SK-N-SH (cell line): ENCODE measurements around the gene GPC2. TPM values are rescaled to one million over a fixed set of nuclear protein-coding genes. Genes with fewer than 3 reads are reported as not detected.
A peak's percentile ranks its signal among the peaks of the same experiment; 100 is the strongest.

Source experiments
- CTCF ChIA-PET: fragments of 300-600, 350-600 bp; formaldehyde crosslinking; extraction: SDS; loops from one replicate; lab custom pipeline; 2021; lab: Yijun Ruan, JAX
- POLR2A ChIA-PET: fragments of 350-600 bp; sonication (Branson Sonifier 250); formaldehyde crosslinking; extraction: SDS; loops from one replicate; lab custom pipeline; 2020; ENCODE audit warnings: antibody characterized with exemption, inconsistent platforms; lab: Yijun Ruan, JAX
- DNase-seq: peaks from one replicate; pipeline ENCODE4 v3.0.0; 2012
- H2AFZ ChIP-seq: fragments of 200-600 bp; sonication (generic); 2 replicates; pipeline ENCODE4 v1.8.1; 2016; ENCODE audit warnings: antibody characterized with exemption, mild to moderate bottlenecking, low read depth
- H3F3A ChIP-seq: fragments of 200-600 bp; sonication (generic); replicated peaks from 2 replicates; pipeline ENCODE3; 2016; ENCODE audit warnings: antibody characterized with exemption, mild to moderate bottlenecking; ENCODE audit not compliant: insufficient read depth
- H3K27ac ChIP-seq, 2 experiments: fragments of 200-500 bp in 1 of 2; fragments of 200-600 bp in 1 of 2; sonication (Bioruptor generic) in 1 of 2; sonication (generic), shearing (Covaris generic) in 1 of 2; 2 replicates each; pipeline versions ENCODE4 v1.5.1 to v1.6.1; 2014 to 2016; ENCODE audit warnings: low read depth in 2 of 2, inconsistent platforms in 1 of 2, low read length in 1 of 2, mild to moderate bottlenecking in 1 of 2, mixed read lengths in 1 of 2
- H3K27me3 ChIP-seq: fragments of 200-600 bp; sonication (generic), shearing (Covaris generic); 2 replicates; pipeline ENCODE4 v1.6.1; 2016; ENCODE audit warnings: mixed run types; ENCODE audit not compliant: insufficient read depth
- H3K36me3 ChIP-seq, 2 experiments: fragments of 200-500 bp in 1 of 2; fragments of 200-600 bp in 1 of 2; sonication (Bioruptor generic) in 1 of 2; sonication (generic) in 1 of 2; replicated peaks in 1 of 2; 2 replicates each; pipeline versions ENCODE3 to v1.5.1; 2014 to 2016; ENCODE audit warnings: low read length in 1 of 2, mild to moderate bottlenecking in 1 of 2; ENCODE audit not compliant: insufficient read depth in 2 of 2, control insufficient read depth in 1 of 2
- H3K4me1 ChIP-seq, 2 experiments: fragments of 200-500 bp in 1 of 2; fragments of 200-600 bp in 1 of 2; sonication (Bioruptor generic) in 1 of 2; sonication (generic), shearing (Covaris generic) in 1 of 2; 2 replicates each; pipeline versions ENCODE4 v1.5.1 to v1.6.1; 2014 to 2016; ENCODE audit warnings: low read depth in 1 of 2, low read length in 1 of 2, mixed run types in 1 of 2; ENCODE audit not compliant: insufficient read depth in 2 of 2, control insufficient read depth in 1 of 2
- H3K4me2 ChIP-seq: fragments of 200-600 bp; sonication (generic), shearing (Covaris generic); 2 replicates; pipeline ENCODE4 v1.6.1; 2017; ENCODE audit warnings: mixed run types
- H3K4me3 ChIP-seq, 2 experiments: fragments of 200-500 bp in 1 of 2; fragments of 200-600 bp in 1 of 2; sonication (Bioruptor generic) in 1 of 2; sonication (generic), shearing (Covaris generic) in 1 of 2; 2 replicates each; pipeline versions ENCODE4 v1.5.1 to v1.8.1; 2014 to 2016; ENCODE audit warnings: low read depth in 2 of 2, inconsistent platforms in 1 of 2, low read length in 1 of 2, mild to moderate bottlenecking in 1 of 2, mixed read lengths in 1 of 2, moderate library complexity in 1 of 2
- H3K79me2 ChIP-seq: fragments of 200-600 bp; sonication (generic); 2 replicates; pipeline ENCODE4 v1.8.1; 2017; ENCODE audit warnings: mild to moderate bottlenecking; ENCODE audit not compliant: insufficient read depth
- H3K9ac ChIP-seq: fragments of 200-600 bp; sonication (generic); 2 replicates; pipeline ENCODE4 v1.6.1; 2017; ENCODE audit warnings: mixed run types
- H3K9me2 ChIP-seq: fragments of 200-600 bp; sonication (generic); 2 replicates; pipeline ENCODE4 v1.6.1; 2017; ENCODE audit warnings: mixed run types
- H3K9me3 ChIP-seq: fragments of 200-600 bp; sonication (generic); 2 replicates; pipeline ENCODE4 v1.6.1; 2017; ENCODE audit warnings: mixed run types, mild to moderate bottlenecking, moderate library complexity
- H4K20me1 ChIP-seq: fragments of 200-600 bp; sonication (generic); 2 replicates; pipeline ENCODE4 v1.6.1; 2017; ENCODE audit warnings: mild to moderate bottlenecking, mixed run types; ENCODE audit not compliant: insufficient read depth
- CHD2 ChIP-seq: fragments of 150-350 bp; IDR thresholded peaks from 2 replicates; pipeline ENCODE4 v1.6.1; 2018; ENCODE audit warnings: low read length; ENCODE audit not compliant: partially characterized antibody
- CTCF ChIP-seq: fragments of 200-600 bp; sonication (generic); IDR thresholded peaks from 2 replicates; pipeline ENCODE4 v1.6.1; 2017; ENCODE audit warnings: antibody characterized with exemption, mild to moderate bottlenecking, moderate library complexity
- ELF1 ChIP-seq: IDR thresholded peaks from 2 replicates; pipeline ENCODE4 v1.4.0; 2012
- FOSL2 ChIP-seq: IDR thresholded peaks from 2 replicates; pipeline ENCODE4 v1.4.0; 2012; ENCODE audit warnings: low read depth, mild to moderate bottlenecking, moderate library complexity, borderline replicate concordance
- FOXM1 ChIP-seq: IDR thresholded peaks from 2 replicates; pipeline ENCODE4 v1.4.0; 2012; ENCODE audit warnings: low read depth, mild to moderate bottlenecking
- MAX ChIP-seq: IDR thresholded peaks from 2 replicates; pipeline ENCODE4 v1.4.0; 2012; ENCODE audit warnings: low read depth
- MEF2A ChIP-seq: IDR thresholded peaks from 2 replicates; pipeline ENCODE4 v1.4.0; 2012; ENCODE audit warnings: low read depth, borderline replicate concordance
- MXI1 ChIP-seq: IDR thresholded peaks from 2 replicates; pipeline ENCODE4 v1.6.1; 2012; ENCODE audit warnings: mild to moderate bottlenecking, low read depth, low read length, improper control_type of control experiment
- NRF1 ChIP-seq: IDR thresholded peaks from 2 replicates; pipeline ENCODE4 v1.6.1; 2012; ENCODE audit warnings: low read depth, mild to moderate bottlenecking, low read length
- POLR2AphosphoS5 ChIP-seq: IDR thresholded peaks from 2 replicates; pipeline ENCODE4 v1.6.1; 2012; ENCODE audit warnings: low read depth, low read length
- RAD21 ChIP-seq: IDR thresholded peaks from 2 replicates; pipeline ENCODE4 v1.6.1; 2012; ENCODE audit warnings: mild to moderate bottlenecking, low read length
- RXRA ChIP-seq: IDR thresholded peaks from 2 replicates; pipeline ENCODE4 v1.4.0; 2012; ENCODE audit warnings: low read depth, mild to moderate bottlenecking, borderline replicate concordance
- SIN3A ChIP-seq: IDR thresholded peaks from 2 replicates; pipeline ENCODE4 v1.6.1; 2012; ENCODE audit warnings: low read depth, mild to moderate bottlenecking, low read length, moderate library complexity, borderline replicate concordance
- USF1 ChIP-seq: IDR thresholded peaks from 2 replicates; pipeline ENCODE4 v1.4.0; 2012; ENCODE audit warnings: low read depth, borderline replicate concordance
- WGBS: methylation state at CpG from one replicate; pipeline ENCODE4 v1.1.6; 2017; ENCODE audit warnings: low lambda C conversion rate; 5-methylcytosine and 5-hydroxymethylcytosine counted together
- polyA plus RNA-seq, 3 experiments: library from polyadenylated mRNA; depleted of rRNA; stranded (reverse); fragments of >200 nt; gene quantifications; 2 replicates each; pipeline ENCODE4 v1.2.3, GENCODE V29; 2012

The GPC2 gene
- polyA plus RNA-seq, 1 of the 3 experiments (the other 2 are of a cell fraction): 12.9 TPM

GRCh38 chr7:100169147-100169850, 7.9 kb downstream of the GPC2 start:
- no peak overlapping the region for H3K4me2 ChIP-seq
- whole genome bisulfite sequencing: 91% methylated on average over 11 of the region's 11 CpGs

More at GRCh38 chr7:100169147-100169850, 7.9 kb downstream of the GPC2 start:
- Histone ChIP-seq H2AFZ (no peak overlapping the region), H3K4me1 (peaks cover 0 to 18% of the 10 kb centered on the region in 2 experiments; a peak in 1 of 4 replicates), H3K9me3 (no peaks in the 10 kb centered on the region), H3K4me3 (no peak overlapping the region), H3K9ac (no peak overlapping the region), H3K36me3 (peaks cover 3 to 15% of the 10 kb centered on the region in 2 experiments), H3F3A (peaks cover 18% of the 10 kb centered on the region), H3K27me3 (no peaks in the 10 kb centered on the region), H4K20me1 (no peaks in the 10 kb centered on the region), H3K9me2 (no peaks in the 10 kb centered on the region), H3K27ac (no peak overlapping the region), H3K79me2 (no peaks in the 10 kb centered on the region)
- ChIA-PET POLR2A (interaction anchor here (1.1 kb wide), 1 partner anchor 11 kb away, joined by 4 read pairs; the partner anchor contains the start of gene TRAPPC14), CTCF (interaction anchor here (0.7 to 2.1 kb wide), 3 partner anchors 37 to 238 kb away, joined by 3 to 5 read pairs (median 3); no protein-coding TSS in a partner anchor)
- no peak for TF ChIP-seq USF1
- TF ChIP-seq FOXM1: no peak
- TF ChIP-seq RAD21: no peak
- TF ChIP-seq CHD2: no peak
- TF ChIP-seq CTCF: no peak
- TF ChIP-seq MXI1: no peak
- no peak for TF ChIP-seq FOSL2
- TF ChIP-seq SIN3A: no peak
- no peak for TF ChIP-seq POLR2AphosphoS5
- TF ChIP-seq NRF1: no peak
- TF ChIP-seq MEF2A: no peak
- TF ChIP-seq MAX: no peak
- TF ChIP-seq RXRA: no peak
- TF ChIP-seq ELF1: no peak
- DNase-seq: peak; percentile 32
